HL-60 (cell line): ENCODE measurements around the gene PLEKHG1.

Source experiments
- DNase-seq, 2 experiments: peaks; one replicate each; pipeline ENCODE4 v3.0.0-alpha.2; 2010 to 2020; ENCODE audit warnings: low read depth in 1 of 2, low spot score in 1 of 2
- H3K27ac ChIP-seq: fragments of 250-450 bp; sonication (Bioruptor Pico); replicated peaks from 2 replicates; pipeline ENCODE4 v1.5.1; 2020; ENCODE audit warnings: mild to moderate bottlenecking, moderate library complexity
- H3K27me3 ChIP-seq: fragments of 250-450 bp; sonication (Bioruptor Pico); 2 replicates; pipeline ENCODE4 v1.5.1; 2021; ENCODE audit warnings: mild to moderate bottlenecking, moderate library complexity; ENCODE audit not compliant: insufficient read depth, poor library complexity, severe bottlenecking
- H3K4me3 ChIP-seq: replicated peaks from 2 replicates; pipeline ENCODE4 v1.5.1; 2011; ENCODE audit warnings: mild to moderate bottlenecking, control low read depth, low read length; ENCODE audit not compliant: insufficient read depth
- GABPA ChIP-seq: IDR thresholded peaks from 2 replicates; pipeline ENCODE4 v1.6.1; 2012; ENCODE audit warnings: low read depth
- POLR2AphosphoS5 ChIP-seq: IDR thresholded peaks from 2 replicates; pipeline ENCODE4 v1.6.1; 2012; ENCODE audit warnings: low read depth
- SPI1 ChIP-seq: IDR thresholded peaks from 2 replicates; pipeline ENCODE4 v1.6.1; 2012; ENCODE audit warnings: low read depth, mild to moderate bottlenecking, borderline replicate concordance
- TF ChIP-seq, protein P1 (sequence below): IDR thresholded peaks from 2 replicates; pipeline ENCODE4 v1.6.1; 2012; ENCODE audit warnings: low read depth; ENCODE audit not compliant: insufficient replicate concordance
- TF ChIP-seq, protein P2 (sequence below): IDR thresholded peaks from one replicate; pipeline ENCODE4 v1.5.1; 2011; ENCODE audit warnings: low read length, control low read depth, inconsistent platforms; ENCODE audit not compliant: insufficient read depth

The PLEKHG1 gene

DNA sequence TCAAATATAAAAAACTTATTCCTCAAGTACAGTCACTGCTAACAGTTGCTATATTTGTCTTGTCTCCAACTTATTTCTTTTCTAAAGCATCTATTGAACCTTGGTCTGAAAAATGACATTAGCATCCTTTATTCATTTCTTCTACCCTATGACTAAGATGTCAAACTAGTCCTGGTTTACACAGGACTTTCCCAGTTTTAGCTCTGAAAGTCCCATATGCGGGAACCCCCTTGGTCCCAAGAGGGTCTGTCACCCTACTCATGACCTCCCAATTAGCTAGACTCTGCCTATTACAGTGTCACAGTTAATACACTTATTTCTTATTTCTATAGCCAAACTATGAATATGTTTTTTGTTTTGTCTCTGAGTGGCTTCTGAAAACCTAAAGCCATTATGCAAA is 37.1 kb downstream of the PLEKHG1 start:
- TF ChIP-seq, protein P1, sequence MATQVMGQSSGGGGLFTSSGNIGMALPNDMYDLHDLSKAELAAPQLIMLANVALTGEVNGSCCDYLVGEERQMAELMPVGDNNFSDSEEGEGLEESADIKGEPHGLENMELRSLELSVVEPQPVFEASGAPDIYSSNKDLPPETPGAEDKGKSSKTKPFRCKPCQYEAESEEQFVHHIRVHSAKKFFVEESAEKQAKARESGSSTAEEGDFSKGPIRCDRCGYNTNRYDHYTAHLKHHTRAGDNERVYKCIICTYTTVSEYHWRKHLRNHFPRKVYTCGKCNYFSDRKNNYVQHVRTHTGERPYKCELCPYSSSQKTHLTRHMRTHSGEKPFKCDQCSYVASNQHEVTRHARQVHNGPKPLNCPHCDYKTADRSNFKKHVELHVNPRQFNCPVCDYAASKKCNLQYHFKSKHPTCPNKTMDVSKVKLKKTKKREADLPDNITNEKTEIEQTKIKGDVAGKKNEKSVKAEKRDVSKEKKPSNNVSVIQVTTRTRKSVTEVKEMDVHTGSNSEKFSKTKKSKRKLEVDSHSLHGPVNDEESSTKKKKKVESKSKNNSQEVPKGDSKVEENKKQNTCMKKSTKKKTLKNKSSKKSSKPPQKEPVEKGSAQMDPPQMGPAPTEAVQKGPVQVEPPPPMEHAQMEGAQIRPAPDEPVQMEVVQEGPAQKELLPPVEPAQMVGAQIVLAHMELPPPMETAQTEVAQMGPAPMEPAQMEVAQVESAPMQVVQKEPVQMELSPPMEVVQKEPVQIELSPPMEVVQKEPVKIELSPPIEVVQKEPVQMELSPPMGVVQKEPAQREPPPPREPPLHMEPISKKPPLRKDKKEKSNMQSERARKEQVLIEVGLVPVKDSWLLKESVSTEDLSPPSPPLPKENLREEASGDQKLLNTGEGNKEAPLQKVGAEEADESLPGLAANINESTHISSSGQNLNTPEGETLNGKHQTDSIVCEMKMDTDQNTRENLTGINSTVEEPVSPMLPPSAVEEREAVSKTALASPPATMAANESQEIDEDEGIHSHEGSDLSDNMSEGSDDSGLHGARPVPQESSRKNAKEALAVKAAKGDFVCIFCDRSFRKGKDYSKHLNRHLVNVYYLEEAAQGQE = no peak
- TF ChIP-seq GABPA (no peak), POLR2AphosphoS5 (no peak), SPI1 (no peak)
- TF ChIP-seq, protein P2, sequence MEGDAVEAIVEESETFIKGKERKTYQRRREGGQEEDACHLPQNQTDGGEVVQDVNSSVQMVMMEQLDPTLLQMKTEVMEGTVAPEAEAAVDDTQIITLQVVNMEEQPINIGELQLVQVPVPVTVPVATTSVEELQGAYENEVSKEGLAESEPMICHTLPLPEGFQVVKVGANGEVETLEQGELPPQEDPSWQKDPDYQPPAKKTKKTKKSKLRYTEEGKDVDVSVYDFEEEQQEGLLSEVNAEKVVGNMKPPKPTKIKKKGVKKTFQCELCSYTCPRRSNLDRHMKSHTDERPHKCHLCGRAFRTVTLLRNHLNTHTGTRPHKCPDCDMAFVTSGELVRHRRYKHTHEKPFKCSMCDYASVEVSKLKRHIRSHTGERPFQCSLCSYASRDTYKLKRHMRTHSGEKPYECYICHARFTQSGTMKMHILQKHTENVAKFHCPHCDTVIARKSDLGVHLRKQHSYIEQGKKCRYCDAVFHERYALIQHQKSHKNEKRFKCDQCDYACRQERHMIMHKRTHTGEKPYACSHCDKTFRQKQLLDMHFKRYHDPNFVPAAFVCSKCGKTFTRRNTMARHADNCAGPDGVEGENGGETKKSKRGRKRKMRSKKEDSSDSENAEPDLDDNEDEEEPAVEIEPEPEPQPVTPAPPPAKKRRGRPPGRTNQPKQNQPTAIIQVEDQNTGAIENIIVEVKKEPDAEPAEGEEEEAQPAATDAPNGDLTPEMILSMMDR = no peak
- DNase-seq = no peak
- Histone ChIP-seq H3K27ac (no peak overlapping the region), H3K4me3 (no peak overlapping the region), H3K27me3 (peaks cover 14% of the 10 kb centered on the region)

DNA sequence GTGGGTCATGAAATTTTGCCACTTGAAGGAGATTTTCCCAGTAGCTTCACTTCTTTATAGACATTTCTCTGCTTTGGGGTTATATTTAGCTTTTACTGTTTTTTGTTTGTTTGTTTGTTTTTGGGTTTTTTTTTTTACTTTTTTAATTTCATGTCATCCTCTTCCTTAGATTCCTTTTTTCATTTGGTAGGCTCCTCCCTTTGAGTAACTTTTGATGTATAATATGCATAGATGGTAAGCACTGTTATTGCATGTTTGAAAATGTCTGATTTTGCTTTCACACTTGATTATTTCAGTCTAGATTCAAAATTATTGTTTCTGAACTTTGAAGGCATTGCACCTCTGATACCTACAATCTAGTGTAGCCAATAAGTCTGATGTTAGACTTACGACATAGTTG is 37.6 kb downstream of the PLEKHG1 start:
- no peak overlapping the region for H3K27ac ChIP-seq
- no peak overlapping the region for H3K4me3 ChIP-seq
- no peak for DNase-seq
- TF ChIP-seq, protein P2 = no peak
- TF ChIP-seq, protein P1 = no peak
- TF ChIP-seq GABPA (no peak), SPI1 (no peak), POLR2AphosphoS5 (no peak)
- peaks cover 14% of the 10 kb centered on the region for H3K27me3 ChIP-seq

DNA sequence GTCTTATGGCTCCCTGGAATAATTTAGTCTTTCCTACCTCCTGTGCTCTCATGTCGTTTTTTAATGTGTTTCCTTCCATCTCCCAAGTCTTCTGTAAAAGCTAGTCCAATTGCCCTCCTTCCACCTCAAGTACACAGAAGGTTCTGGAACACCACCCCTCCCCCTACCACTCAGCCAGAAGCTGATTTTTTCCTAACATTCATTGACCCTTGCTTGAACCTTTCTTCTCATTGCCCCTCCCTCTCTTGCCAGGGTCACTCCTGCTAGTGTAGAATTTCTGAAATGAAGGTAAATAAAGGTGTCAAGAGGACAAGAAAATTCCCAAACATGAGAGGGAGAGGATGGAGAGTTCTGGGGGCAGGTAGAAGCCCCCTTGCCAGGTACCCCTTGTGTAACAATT is 38.6 kb downstream of the PLEKHG1 start:
- Histone ChIP-seq H3K27me3 (peaks cover 8% of the 10 kb centered on the region), H3K27ac (no peak overlapping the region), H3K4me3 (no peak overlapping the region)
- DNase-seq = no peak
- TF ChIP-seq, protein P1 = no peak
- TF ChIP-seq, protein P2 = no peak
- TF ChIP-seq GABPA (no peak), POLR2AphosphoS5 (no peak), SPI1 (no peak)
